Peyer's patch (tissue), 4 donors: ENCODE measurements around the gene NONO. TPM values are rescaled to one million over a fixed set of nuclear protein-coding genes. Genes with fewer than 3 reads are reported as not detected.

Experiments used
- DNase-seq, 3 donors: peaks; one replicate each; pipeline ENCODE4 v3.0.0-alpha.2; 2017 to 2019
- H3K27ac ChIP-seq, 4 donors: fragments of 200-600 bp; sonication (generic); one replicate each; pipeline ENCODE4 v1.5.1; 2016 to 2019
- H3K27me3 ChIP-seq, 2 donors: fragments of 200-600 bp; sonication (generic); one replicate each; pipeline ENCODE4 v1.5.1; 2019
- H3K36me3 ChIP-seq, 3 donors: fragments of 200-600 bp; sonication (generic); one replicate each; pipeline ENCODE4 v1.5.1; 2016 to 2019
- H3K4me1 ChIP-seq, 4 donors: fragments of 200-600 bp; sonication (generic); one replicate each; pipeline ENCODE4 v1.5.1; 2016 to 2019
- H3K4me3 ChIP-seq, 4 donors: fragments of 200-600 bp; sonication (generic); 1 replicate in 3 of 4; 2 replicates in 1 of 4; pipeline ENCODE4 v1.5.1; 2016 to 2019; ENCODE audit warnings: mild to moderate bottlenecking in 1 of 4
- H3K9me3 ChIP-seq, 4 donors: fragments of 200-600 bp; sonication (generic); one replicate each; pipeline ENCODE4 v1.5.1; 2016 to 2019; ENCODE audit warnings: mild to moderate bottlenecking in 1 of 4
- POLR2A ChIP-seq, 2 donors: fragments of 450-650 bp; IDR thresholded peaks; one replicate each; pipeline ENCODE4 v1.5.1; 2017; ENCODE audit warnings: antibody characterized with exemption in 2 of 2, mild to moderate bottlenecking in 2 of 2, moderate library complexity in 2 of 2
- total RNA-seq, 4 donors: library from RNA; depleted of rRNA; stranded (reverse); fragments of >200 nt; gene quantifications; one replicate each; pipeline ENCODE4 v1.1.0, GENCODE V29; 2016
- TF ChIP-seq, protein P1 (sequence below), 6 experiments: fragments of 450-650 bp in 4 of 6; fragments of 200-600 bp in 2 of 6; sonication (generic) in 1 of 6; IDR thresholded peaks; one replicate each; pipeline ENCODE4 v1.5.1; 2017 to 2019; ENCODE audit warnings: antibody characterized with exemption in 6 of 6, mild to moderate bottlenecking in 3 of 6, moderate library complexity in 1 of 6

NONO gene, protein sequence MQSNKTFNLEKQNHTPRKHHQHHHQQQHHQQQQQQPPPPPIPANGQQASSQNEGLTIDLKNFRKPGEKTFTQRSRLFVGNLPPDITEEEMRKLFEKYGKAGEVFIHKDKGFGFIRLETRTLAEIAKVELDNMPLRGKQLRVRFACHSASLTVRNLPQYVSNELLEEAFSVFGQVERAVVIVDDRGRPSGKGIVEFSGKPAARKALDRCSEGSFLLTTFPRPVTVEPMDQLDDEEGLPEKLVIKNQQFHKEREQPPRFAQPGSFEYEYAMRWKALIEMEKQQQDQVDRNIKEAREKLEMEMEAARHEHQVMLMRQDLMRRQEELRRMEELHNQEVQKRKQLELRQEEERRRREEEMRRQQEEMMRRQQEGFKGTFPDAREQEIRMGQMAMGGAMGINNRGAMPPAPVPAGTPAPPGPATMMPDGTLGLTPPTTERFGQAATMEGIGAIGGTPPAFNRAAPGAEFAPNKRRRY
- 100 to 1,000 TPM; 167 to 559 (median 214) TPM for total RNA-seq

DNA sequence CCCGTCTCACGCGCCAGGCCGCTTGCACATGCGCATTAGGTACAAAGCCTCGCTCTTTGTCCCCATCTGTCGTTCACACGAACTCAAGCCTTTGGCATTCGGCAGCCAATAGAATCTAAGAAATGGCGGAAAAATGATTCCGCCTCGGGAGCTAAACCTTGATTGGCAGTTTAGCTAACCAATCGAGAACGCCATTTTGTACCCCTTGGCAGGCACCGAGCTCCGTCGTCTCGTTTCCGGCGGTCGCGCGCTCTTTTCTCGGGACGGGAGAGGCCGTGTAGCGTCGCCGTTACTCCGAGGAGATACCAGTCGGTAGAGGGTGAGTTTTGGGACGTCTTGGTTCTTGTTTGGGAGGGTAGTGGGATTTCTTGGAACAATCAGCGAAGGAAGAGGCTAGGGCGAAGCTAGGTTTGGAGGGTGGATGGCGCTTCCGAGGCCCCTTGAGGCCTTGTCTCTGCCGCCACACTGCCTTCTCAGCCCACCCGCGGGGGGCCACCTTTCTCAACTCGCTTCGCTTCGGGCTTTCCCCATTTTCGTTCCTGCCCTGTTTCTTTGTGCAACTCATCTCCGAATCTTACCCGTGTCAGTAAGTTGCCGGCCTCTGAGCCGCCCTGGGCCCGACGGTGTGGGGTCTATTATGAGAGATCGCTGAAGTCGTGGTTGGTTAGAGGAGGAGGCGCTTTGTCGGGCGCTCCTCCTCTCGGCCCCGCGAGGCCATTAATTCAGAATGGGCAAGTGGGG lies at the start of gene NONO:
Gene NONO, plus strand, starts transcription at position 233 of the 741 bp plus-strand sequence. CDS start 7,003 bp downstream, outside the sequence.
- peak; percentile 80 to 92 (median 81) for DNase-seq
- Histone ChIP-seq H3K9me3 (no peaks in the 10 kb centered on the region), H3K4me1 (no peaks in the 10 kb centered on the region), H3K4me3 (peak within 1 kb of the TSS; percentile 48 to 66 (median 64)), H3K36me3 (no peaks in the 10 kb centered on the region), H3K27ac (peak within 1 kb of the TSS; percentile 74 to 93 (median 91)), H3K27me3 (no peaks in the 10 kb centered on the region)
- TF ChIP-seq POLR2A (IDR thresholded peaks at IDR 0.05): peak; percentile 52 to 70
- TF ChIP-seq, protein P1, sequence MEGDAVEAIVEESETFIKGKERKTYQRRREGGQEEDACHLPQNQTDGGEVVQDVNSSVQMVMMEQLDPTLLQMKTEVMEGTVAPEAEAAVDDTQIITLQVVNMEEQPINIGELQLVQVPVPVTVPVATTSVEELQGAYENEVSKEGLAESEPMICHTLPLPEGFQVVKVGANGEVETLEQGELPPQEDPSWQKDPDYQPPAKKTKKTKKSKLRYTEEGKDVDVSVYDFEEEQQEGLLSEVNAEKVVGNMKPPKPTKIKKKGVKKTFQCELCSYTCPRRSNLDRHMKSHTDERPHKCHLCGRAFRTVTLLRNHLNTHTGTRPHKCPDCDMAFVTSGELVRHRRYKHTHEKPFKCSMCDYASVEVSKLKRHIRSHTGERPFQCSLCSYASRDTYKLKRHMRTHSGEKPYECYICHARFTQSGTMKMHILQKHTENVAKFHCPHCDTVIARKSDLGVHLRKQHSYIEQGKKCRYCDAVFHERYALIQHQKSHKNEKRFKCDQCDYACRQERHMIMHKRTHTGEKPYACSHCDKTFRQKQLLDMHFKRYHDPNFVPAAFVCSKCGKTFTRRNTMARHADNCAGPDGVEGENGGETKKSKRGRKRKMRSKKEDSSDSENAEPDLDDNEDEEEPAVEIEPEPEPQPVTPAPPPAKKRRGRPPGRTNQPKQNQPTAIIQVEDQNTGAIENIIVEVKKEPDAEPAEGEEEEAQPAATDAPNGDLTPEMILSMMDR (IDR thresholded peaks at IDR 0.05): no peak

DNA sequence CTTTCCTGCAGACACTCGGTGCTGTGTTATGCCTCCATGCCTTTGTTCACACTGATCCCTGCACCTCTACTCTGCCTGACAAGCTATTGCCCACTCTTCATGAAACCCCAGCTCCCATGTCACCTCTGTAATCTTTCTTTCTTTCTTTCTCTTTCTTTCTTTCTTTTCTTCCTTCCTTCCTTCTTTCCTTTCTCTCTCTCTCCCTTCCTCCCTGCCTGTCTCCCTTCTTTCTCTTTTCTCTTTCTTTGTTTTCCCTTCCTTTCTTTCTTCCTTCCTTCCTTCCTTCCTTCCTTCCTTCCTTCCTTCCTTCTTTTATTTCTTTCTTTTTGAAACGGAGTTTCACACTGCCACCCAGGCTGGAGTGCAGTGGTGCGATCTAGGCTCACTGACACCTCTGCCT lies 48.0 kb upstream of the NONO start:
- no peak overlapping the region for H3K27ac ChIP-seq
- H3K4me1 ChIP-seq: no peaks in the 10 kb centered on the region
- no peak overlapping the region for H3K4me3 ChIP-seq
- no peaks in the 10 kb centered on the region for H3K27me3 ChIP-seq
- DNase-seq: no peak
- TF ChIP-seq, protein P1 (IDR thresholded peaks at IDR 0.05): no peak
- no peak for TF ChIP-seq POLR2A (IDR thresholded peaks at IDR 0.05)
- H3K9me3 ChIP-seq: no peaks in the 10 kb centered on the region
- H3K36me3 ChIP-seq: no peaks in the 10 kb centered on the region

DNA sequence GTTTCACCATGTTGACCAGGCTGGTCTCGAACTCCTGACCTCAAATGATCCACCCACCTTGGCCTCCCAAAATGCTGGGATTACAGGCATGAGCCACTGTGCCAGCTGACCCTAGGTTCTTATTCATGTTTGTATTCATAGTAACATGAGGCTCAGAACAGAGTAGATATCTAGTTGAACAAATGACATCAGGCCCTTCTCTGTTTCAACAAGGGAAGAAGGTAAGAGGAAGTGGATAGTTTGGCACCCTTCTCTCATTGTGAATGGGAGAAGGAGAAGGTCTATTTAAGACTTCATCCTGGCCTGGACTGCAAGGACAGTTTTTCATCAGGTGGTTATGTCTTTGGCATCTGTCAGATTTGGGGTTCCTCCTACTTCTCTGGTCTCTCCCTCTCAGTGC lies 46.6 kb upstream of the NONO start:
- Histone ChIP-seq H3K9me3 (no peaks in the 10 kb centered on the region), H3K27ac (no peak overlapping the region), H3K4me3 (no peak overlapping the region), H3K4me1 (no peaks in the 10 kb centered on the region), H3K36me3 (peaks cover 0 to 8% (median 0%) of the 10 kb centered on the region in 3 donors), H3K27me3 (no peaks in the 10 kb centered on the region)
- TF ChIP-seq, protein P1 (IDR thresholded peaks at IDR 0.05): no peak
- no peak for TF ChIP-seq POLR2A (IDR thresholded peaks at IDR 0.05)
- DNase-seq: no peak

DNA sequence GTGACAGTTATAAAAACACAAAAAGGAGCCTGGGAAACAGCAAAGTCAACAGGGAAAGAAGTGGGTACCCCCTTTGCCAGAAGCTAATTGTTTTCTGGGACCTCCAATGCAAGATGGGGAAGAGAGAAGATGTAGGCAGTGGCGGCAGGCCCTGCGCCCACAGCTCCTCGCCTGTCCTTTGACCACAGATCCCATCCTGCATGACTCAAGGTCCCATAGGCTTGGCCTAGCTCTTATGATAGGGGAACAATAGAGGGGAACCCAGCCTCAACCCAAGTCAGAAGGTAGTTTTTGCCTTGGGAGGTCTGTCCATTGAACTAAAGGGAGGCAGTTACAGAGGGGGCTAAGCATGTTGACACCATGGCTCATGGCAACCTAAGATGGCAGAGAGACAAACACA lies 43.7 kb upstream of the NONO start:
- H3K27me3 ChIP-seq: no peaks in the 10 kb centered on the region
- no peaks in the 10 kb centered on the region for H3K4me1 ChIP-seq
- no peak overlapping the region for H3K27ac ChIP-seq
- H3K36me3 ChIP-seq: peaks cover 0 to 35% (median 0%) of the 10 kb centered on the region in 3 donors
- H3K9me3 ChIP-seq: no peaks in the 10 kb centered on the region
- DNase-seq: no peak
- H3K4me3 ChIP-seq: no peak overlapping the region
- no peak for TF ChIP-seq POLR2A (IDR thresholded peaks at IDR 0.05)
- TF ChIP-seq, protein P1 (IDR thresholded peaks at IDR 0.05): no peak

DNA sequence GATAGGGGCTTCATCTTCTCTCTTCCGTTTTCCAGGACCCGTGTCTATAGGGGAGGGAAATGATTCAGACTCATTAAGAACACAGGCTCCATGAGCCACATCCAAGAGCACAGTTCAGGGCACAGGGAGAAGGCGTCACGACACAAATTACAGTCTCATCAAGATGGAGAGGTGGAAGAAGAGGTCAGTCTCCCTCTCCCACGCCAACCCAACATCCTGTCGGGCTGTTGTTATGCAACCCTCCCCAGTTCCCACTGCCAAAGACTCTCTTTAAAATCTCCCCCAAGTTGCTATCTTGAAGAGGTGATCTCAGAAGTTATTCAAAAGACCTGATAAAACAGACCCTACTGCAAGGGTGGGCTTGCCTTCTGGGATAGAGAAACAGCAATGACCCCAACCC lies 42.1 kb upstream of the NONO start:
- DNase-seq: no peak
- H3K4me1 ChIP-seq: no peaks in the 10 kb centered on the region
- H3K4me3 ChIP-seq: no peak overlapping the region
- peaks cover 0 to 44% (median 0%) of the 10 kb centered on the region in 3 donors for H3K36me3 ChIP-seq
- H3K27ac ChIP-seq: no peak overlapping the region
- TF ChIP-seq POLR2A (IDR thresholded peaks at IDR 0.05): no peak
- TF ChIP-seq, protein P1 (IDR thresholded peaks at IDR 0.05): no peak
- no peaks in the 10 kb centered on the region for H3K9me3 ChIP-seq
- H3K27me3 ChIP-seq: no peaks in the 10 kb centered on the region
